Adrenal gland (tissue), 12 donors: Measurements from ENCODE around the gene SLC16A10. TPM values are rescaled to one million over a fixed set of nuclear protein-coding genes. Genes with fewer than 3 reads are reported as not detected.

Source experiments
- DNase-seq, 7 donors: peaks; one replicate each; pipeline ENCODE4 v3.0.0-alpha.2; 2019 to 2020
- H3K27ac ChIP-seq, 5 donors: fragments of 200-600 bp; sonication (generic) in 4 of 5; 1 replicate in 3 of 5; 2 replicates in 2 of 5; pipeline versions ENCODE4 v1.5.1 to v1.8.0; 2016 to 2020; ENCODE audit warnings: mild to moderate bottlenecking in 1 of 5
- H3K27me3 ChIP-seq: fragments of 200-600 bp; 2 replicates; pipeline ENCODE4 v1.8.0; 2021
- H3K36me3 ChIP-seq, 2 donors: fragments of 200-600 bp; replicated peaks in 1 of 2; 1 replicate in 1 of 2; 2 replicates in 1 of 2; pipeline versions ENCODE4 v1.5.1 to v1.8.0; 2018 to 2022
- H3K4me1 ChIP-seq, 2 donors: fragments of 200-600 bp; replicated peaks in 1 of 2; 1 replicate in 1 of 2; 2 replicates in 1 of 2; pipeline versions ENCODE4 v1.5.1 to v1.8.0; 2018 to 2021
- H3K4me3 ChIP-seq, 4 donors: fragments of 200-600 bp; sonication (generic) in 3 of 4; one replicate each; pipeline ENCODE4 v1.5.1; 2016 to 2018
- H3K9me3 ChIP-seq, 3 donors: fragments of 200-600 bp; sonication (generic) in 1 of 3; replicated peaks in 1 of 3; 1 replicate in 2 of 3; 2 replicates in 1 of 3; pipeline versions ENCODE4 v1.5.1 to v1.8.0; 2016 to 2021
- POLR2A ChIP-seq, 2 donors: fragments of 450-650 bp; IDR thresholded peaks; one replicate each; pipeline ENCODE4 v1.6.1; 2017; ENCODE audit warnings: antibody characterized with exemption in 2 of 2, mild to moderate bottlenecking in 2 of 2, moderate library complexity in 1 of 2
- WGBS, 4 donors: extraction: QIAGEN DNeasy Blood & Tissue Kit in 2 of 4; methylation state at CpG; one replicate each; pipeline versions ENCODE4 v1.1.5 to v1.1.7; 2013 to 2017; 5-methylcytosine and 5-hydroxymethylcytosine counted together
- intact Hi-C, 2 donors: fragments of 100-400 bp; cut with DNase I; formaldehyde crosslinking; loops; one replicate each; pipeline versions ENCODE4 v1.14.1 to v1.15.0; 2022 to 2023
- polyA plus RNA-seq, 3 donors: library from polyadenylated mRNA; stranded (reverse); fragments of 200-250 nt in 2 of 3; fragments of 350-450 nt in 1 of 3; fragmentation: Illumina TruSeq in 1 of 3; extraction: RNeasy Lipid Tissue Mini Kit (QIAGEN cat#74804) in 1 of 3; gene quantifications; one replicate each; pipeline ENCODE4 v1.2.3, GENCODE V29; 2013 to 2014
- total RNA-seq, 9 donors: library from RNA; depleted of rRNA in 4 of 9; stranded (reverse); fragments of >200 nt in 4 of 9; fragments of 120-200 nt in 1 of 9; fragmentation: NEBNext Ultra II Directional in 1 of 9; extraction: Animal tissue kit (Norgen Biotek cat#: 25700) in 1 of 9; gene quantifications; one replicate each; pipeline versions ENCODE4 v1.1.0 to v1.2.4, GENCODE V29; 2013 to 2023
- TF ChIP-seq, protein P1 (sequence below), 6 experiments: fragments of 450-650 bp in 4 of 6; fragments of 200-600 bp in 2 of 6; sonication (generic) in 1 of 6; IDR thresholded peaks; 1 replicate in 5 of 6; 2 replicates in 1 of 6; pipeline versions ENCODE4 v1.5.1 to v1.8.0; 2016 to 2021; ENCODE audit warnings: antibody characterized with exemption in 6 of 6, mild to moderate bottlenecking in 2 of 6, moderate library complexity in 1 of 6
- donor health status: healthy with polysubstance abuse.
- donor health status: Bipolar disorder and iron deficiency.
- donor health status: DM: yes; HTN: yes; CAD: no.
- donor health status: DM: no; HTN: no; CAD: no.
- donor health status: DM: no; HTN: no; CAD: no.
- donor health status: DM: yes; HTN: yes; CAD: no.

Gene SLC16A10
- total and polyA plus RNA-seq, 12 donors: 4.6 to 97.0 (median 24.9) TPM

DNA sequence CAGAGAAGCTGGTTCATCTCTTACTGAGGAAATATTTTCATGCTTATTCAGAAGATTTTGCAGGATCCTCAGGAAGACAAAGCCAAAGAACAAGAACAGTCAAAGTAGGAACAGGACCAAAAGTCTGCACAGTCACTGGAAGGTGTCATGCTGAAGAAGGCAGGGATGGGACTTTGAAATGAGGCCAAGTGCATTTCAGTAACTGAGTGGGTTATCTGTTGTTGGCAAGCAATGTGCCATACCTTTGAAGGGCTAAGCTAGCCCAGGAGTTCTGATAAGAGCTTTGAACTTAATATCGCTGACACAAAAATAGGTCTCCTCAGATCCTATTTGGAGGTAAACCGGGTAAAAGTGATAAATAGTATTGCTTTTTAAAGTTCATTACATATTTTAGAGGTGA, 31.5 kb downstream of the SLC16A10 start:
- Histone ChIP-seq H3K36me3 (no peaks in the 10 kb centered on the region), H3K4me3 (no peak overlapping the region), H3K4me1 (peaks cover 17 to 29% of the 10 kb centered on the region in 2 donors), H3K27me3 (no peaks in the 10 kb centered on the region), H3K27ac (peak overlapping the region in 1 of 5 donors; percentile 83), H3K9me3 (no peaks in the 10 kb centered on the region)
- intact Hi-C loops: no loop called here
- WGBS, 4 donors: 46 to 54% (median 52%) methylated on average over 2 of the region's 2 CpGs
- TF ChIP-seq, protein P1, sequence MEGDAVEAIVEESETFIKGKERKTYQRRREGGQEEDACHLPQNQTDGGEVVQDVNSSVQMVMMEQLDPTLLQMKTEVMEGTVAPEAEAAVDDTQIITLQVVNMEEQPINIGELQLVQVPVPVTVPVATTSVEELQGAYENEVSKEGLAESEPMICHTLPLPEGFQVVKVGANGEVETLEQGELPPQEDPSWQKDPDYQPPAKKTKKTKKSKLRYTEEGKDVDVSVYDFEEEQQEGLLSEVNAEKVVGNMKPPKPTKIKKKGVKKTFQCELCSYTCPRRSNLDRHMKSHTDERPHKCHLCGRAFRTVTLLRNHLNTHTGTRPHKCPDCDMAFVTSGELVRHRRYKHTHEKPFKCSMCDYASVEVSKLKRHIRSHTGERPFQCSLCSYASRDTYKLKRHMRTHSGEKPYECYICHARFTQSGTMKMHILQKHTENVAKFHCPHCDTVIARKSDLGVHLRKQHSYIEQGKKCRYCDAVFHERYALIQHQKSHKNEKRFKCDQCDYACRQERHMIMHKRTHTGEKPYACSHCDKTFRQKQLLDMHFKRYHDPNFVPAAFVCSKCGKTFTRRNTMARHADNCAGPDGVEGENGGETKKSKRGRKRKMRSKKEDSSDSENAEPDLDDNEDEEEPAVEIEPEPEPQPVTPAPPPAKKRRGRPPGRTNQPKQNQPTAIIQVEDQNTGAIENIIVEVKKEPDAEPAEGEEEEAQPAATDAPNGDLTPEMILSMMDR (IDR thresholded peaks at IDR 0.05): no peak
- TF ChIP-seq POLR2A (IDR thresholded peaks at IDR 0.05): no peak
- DNase-seq: peak in 1 of 7 donors; percentile 21

DNA sequence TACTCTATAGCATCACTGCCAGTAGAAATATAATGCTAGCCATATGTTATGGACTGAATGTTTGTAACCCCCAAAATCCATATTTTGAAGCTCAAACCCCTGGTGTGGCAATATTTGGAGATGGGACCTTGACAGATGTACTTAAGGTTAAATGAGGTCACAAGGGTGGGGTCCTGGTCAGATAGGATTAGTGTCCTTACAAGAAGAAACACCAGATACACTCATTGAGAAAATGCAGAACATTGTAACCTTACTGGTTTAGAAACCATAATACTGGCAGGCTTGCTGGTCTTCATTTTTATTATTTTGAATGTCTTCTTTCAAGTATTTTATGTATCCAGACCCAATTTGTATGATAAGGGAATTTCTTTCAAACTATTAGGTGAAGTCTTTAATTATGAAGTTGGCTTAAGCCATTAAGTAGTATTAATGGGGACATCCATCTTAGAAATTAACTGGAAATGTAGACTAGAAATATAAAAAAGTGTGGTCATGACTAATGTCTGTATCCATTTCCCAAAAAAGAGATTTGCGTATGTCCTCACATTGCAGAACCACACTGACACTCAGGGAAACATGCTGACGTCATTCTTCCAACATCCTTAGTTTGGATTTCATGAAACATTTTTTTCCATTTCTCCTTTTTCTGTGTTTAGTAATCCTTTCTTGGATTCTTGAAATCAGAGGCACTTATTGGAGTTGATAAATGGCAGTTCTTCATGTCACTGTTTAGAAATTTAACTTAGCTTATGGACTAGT, 32.4 kb downstream of the SLC16A10 start:
- H3K36me3 ChIP-seq: no peaks in the 10 kb centered on the region
- TF ChIP-seq, protein P1 (IDR thresholded peaks at IDR 0.05): no peak
- no peak for TF ChIP-seq POLR2A (IDR thresholded peaks at IDR 0.05)
- H3K4me3 ChIP-seq: no peak overlapping the region
- H3K27ac ChIP-seq: peak overlapping the region in 3 of 5 donors; percentile 10 to 83 (median 26)
- H3K9me3 ChIP-seq: no peaks in the 10 kb centered on the region
- peak in 1 of 7 donors; percentile 18 for DNase-seq
- peaks cover 8 to 19% of the 10 kb centered on the region in 2 donors for H3K4me1 ChIP-seq
- H3K27me3 ChIP-seq: no peaks in the 10 kb centered on the region
- intact Hi-C loops: no loop called here
- WGBS, 4 donors: 76 to 86% (median 84%) methylated on average over 2 of the region's 2 CpGs

DNA sequence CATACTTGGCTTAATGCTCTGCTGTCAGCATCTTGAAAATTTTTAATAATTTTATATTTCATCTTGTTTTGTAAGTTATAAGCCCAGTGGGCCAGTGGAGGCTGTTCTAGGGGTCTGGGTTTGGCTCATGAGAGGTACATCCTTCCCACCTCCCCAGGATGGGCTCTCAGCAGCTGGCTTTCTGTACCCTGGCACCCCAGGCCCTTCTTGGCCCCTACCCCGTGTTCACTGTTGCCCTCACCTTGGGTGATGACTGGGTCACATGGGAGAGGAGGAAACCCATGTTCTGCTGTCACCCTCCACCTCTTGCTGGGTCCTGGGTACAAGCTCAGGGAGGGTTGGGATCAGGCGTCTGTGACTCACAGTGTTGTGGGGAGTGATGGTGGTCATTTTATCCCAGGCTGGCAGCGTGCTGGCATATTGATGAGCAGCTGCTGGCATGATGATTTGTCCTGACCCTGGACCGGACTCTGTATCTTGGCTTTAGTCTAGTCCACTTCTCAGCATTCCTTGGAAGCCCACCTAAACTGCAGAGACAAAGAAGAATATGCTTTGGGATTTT, 34.6 kb downstream of the SLC16A10 start:
- WGBS, 4 donors: 50 to 66% (median 61%) methylated on average over 1 to 4 of the region's 4 CpGs
- DNase-seq: peak in 3 of 7 donors; percentile 16 to 41 (median 22)
- intact Hi-C loops: no loop called here
- H3K27me3 ChIP-seq: no peaks in the 10 kb centered on the region
- TF ChIP-seq, protein P1 (IDR thresholded peaks at IDR 0.05): no peak
- H3K4me3 ChIP-seq: no peak overlapping the region
- no peak overlapping the region for H3K27ac ChIP-seq
- peaks cover 0 to 9% of the 10 kb centered on the region in 2 donors for H3K4me1 ChIP-seq
- H3K9me3 ChIP-seq: no peaks in the 10 kb centered on the region
- no peaks in the 10 kb centered on the region for H3K36me3 ChIP-seq

DNA sequence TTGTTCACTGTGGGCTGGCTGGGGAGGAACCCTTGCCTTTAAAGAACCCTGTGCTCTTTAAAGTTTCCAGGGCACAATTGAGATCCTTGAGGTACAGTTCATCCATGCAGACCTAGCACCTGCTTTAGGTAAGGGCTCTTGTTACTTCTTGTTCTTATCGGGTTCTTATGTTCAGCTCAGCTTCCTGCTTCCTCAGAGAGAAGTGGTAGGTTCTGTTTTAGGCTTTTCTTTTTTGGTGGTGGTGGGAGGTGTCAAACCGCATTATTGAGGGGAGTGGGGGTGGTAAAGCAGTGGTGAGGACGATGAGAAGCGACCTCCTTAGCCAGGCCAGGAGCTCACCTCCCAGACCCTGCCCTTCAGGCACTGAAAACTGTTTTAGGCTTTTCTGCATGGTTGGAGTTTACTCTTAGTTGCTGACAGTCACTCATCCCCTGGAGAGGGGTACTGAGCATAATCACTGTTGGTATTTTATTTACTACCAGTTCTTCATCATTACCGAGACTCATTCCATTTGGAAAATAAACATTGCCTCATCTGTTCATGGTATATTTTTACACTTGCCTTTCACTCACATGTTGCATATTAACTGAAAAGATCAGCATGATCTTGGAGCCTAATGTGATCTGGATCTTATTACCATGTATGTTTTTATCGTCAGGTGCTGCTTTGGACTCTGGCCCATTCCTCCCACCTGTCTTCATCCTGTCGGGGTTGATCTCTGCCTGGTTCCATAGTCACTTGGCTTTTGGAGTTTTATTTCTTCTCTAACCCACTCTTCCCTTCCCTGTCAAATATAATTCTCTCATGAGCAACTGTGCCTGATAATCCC, 35.4 kb downstream of the SLC16A10 start:
- no peaks in the 10 kb centered on the region for H3K27me3 ChIP-seq
- H3K36me3 ChIP-seq: no peaks in the 10 kb centered on the region
- no peak for TF ChIP-seq POLR2A (IDR thresholded peaks at IDR 0.05)
- TF ChIP-seq, protein P1 (IDR thresholded peaks at IDR 0.05): no peak
- WGBS, 4 donors: 78 to 85% (median 80%) methylated on average over 7 of the region's 7 CpGs
- no peak overlapping the region for H3K4me3 ChIP-seq
- no peak for DNase-seq
- H3K27ac ChIP-seq: no peak overlapping the region
- intact Hi-C loops: no loop called here
- no peaks in the 10 kb centered on the region for H3K9me3 ChIP-seq
- H3K4me1 ChIP-seq: peaks cover 0 to 9% of the 10 kb centered on the region in 2 donors
